Stimulated activated CD4-positive, alpha-beta T cell treated with anti-CD3 and anti-CD28 coated beads, Interleukin-1b, Interleukin-23, amount 100 ng/mL, for 48 hours (primary cell): ENCODE measurements around the gene CCDC14.
"Not testable (repeated sequence)": the region's sequence is repeated elsewhere in the genome, so short reads cannot be mapped to it uniquely, and the experiment has no call there.

Source experiments
- DNase-seq: peaks from one replicate; pipeline ENCODE4 v3.0.0-alpha.2; 2020

Gene CCDC14

GRCh38 chr3:123966799-123967198 is 5.8 kb upstream of the CCDC14 start:
- DNase-seq = not testable (repeated sequence)

GRCh38 chr3:123964793-123965192 is 3.8 kb upstream of the CCDC14 start:
- DNase-seq = not testable (repeated sequence)

- no peak for DNase-seq
These were observed 453 bp upstream of the CCDC14 start for GRCh38 chr3:123961508-123961856.

GRCh38 chr3:123953735-123954134 is 7.3 kb downstream of the CCDC14 start:
- no peak for DNase-seq

- no peak for DNase-seq
These were observed 8.0 kb downstream of the CCDC14 start for GRCh38 chr3:123952844-123953520.

GRCh38 chr3:123951522-123952447 is 9.2 kb downstream of the CCDC14 start:
- DNase-seq = no peak

GRCh38 chr3:123949641-123950040 is 11.4 kb downstream of the CCDC14 start:
- DNase-seq = no peak

- DNase-seq = no peak
These were observed 12.6 kb downstream of the CCDC14 start for GRCh38 chr3:123948449-123948848.

GRCh38 chr3:123947482-123947881 is 13.5 kb downstream of the CCDC14 start:
- no peak for DNase-seq

- no peak for DNase-seq
These were observed 19.5 kb downstream of the CCDC14 start for GRCh38 chr3:123941542-123941941.

GRCh38 chr3:123941121-123941520 is 19.9 kb downstream of the CCDC14 start:
- no peak for DNase-seq

GRCh38 chr3:123939706-123940105 is 21.3 kb downstream of the CCDC14 start:
- DNase-seq = no peak

GRCh38 chr3:123936400-123936799 is 24.6 kb downstream of the CCDC14 start:
- no peak for DNase-seq

GRCh38 chr3:123935830-123936229 is 25.2 kb downstream of the CCDC14 start:
- DNase-seq = no peak

GRCh38 chr3:123934250-123934649 is 26.8 kb downstream of the CCDC14 start:
- no peak for DNase-seq

GRCh38 chr3:123930445-123930844 is 30.6 kb downstream of the CCDC14 start:
- DNase-seq = no peak

GRCh38 chr3:123929325-123929724 is 31.7 kb downstream of the CCDC14 start:
- no peak for DNase-seq

- no peak for DNase-seq
These were observed 34.6 kb downstream of the CCDC14 start for GRCh38 chr3:123926396-123926795.

- no peak for DNase-seq
These were observed 40.2 kb downstream of the CCDC14 start for GRCh38 chr3:123920868-123921267.

GRCh38 chr3:123920383-123920782 is 40.6 kb downstream of the CCDC14 start:
- no peak for DNase-seq

GRCh38 chr3:123919353-123919752 is 41.7 kb downstream of the CCDC14 start:
- DNase-seq = no peak

- no peak for DNase-seq
These were observed 46.2 kb downstream of the CCDC14 start for GRCh38 chr3:123914829-123915228.

GRCh38 chr3:123909785-123910184 is 51.2 kb downstream of the CCDC14 start:
- DNase-seq = no peak

- DNase-seq = no peak
These were observed 53.3 kb downstream of the CCDC14 start for GRCh38 chr3:123907720-123908119.
